ENCODE results near the gene SMCR8.
"Not testable (repeated sequence)": the region's sequence is repeated elsewhere in the genome, so short reads cannot be mapped to it uniquely, and the experiment has no call there.

The SMCR8 gene

GRCh38 chr17:18361837-18362697 is 47.0 kb downstream of the SMCR8 start:
- no peak for DNase-seq

GRCh38 chr17:18362698-18363100 is 47.6 kb downstream of the SMCR8 start:
- DNase-seq, result no peak

- peak; percentile 89 to 91 for DNase-seq
Observed at GRCh38 chr17:18363101-18364049, 48.3 kb downstream of the SMCR8 start, which contains the start of gene SHMT1. TSS of gene SHMT1 (minus strand) at chr17:18363550. CDS start at chr17:18355981, 7,569 bp downstream.

GRCh38 chr17:18364166-18364565 is 49.1 kb downstream of the SMCR8 start:
- no peak for DNase-seq

- no peak for DNase-seq
Observed at GRCh38 chr17:18368946-18369345, 53.9 kb downstream of the SMCR8 start.

- DNase-seq, result no peak
Observed at GRCh38 chr17:18370761-18371160, 55.7 kb downstream of the SMCR8 start.

GRCh38 chr17:18371455-18371854 is 56.4 kb downstream of the SMCR8 start:
- no peak for DNase-seq

GRCh38 chr17:18373181-18373580 is 58.1 kb downstream of the SMCR8 start:
- DNase-seq, result not testable (repeated sequence)

GRCh38 chr17:18374216-18374615 is 59.1 kb downstream of the SMCR8 start:
- DNase-seq, result no peak
